Measurements from ENCODE around the gene TSPAN33.

- TF ChIP-seq REST (IDR thresholded peaks at IDR 0.05; ENCODE audit: low read depth), result no peak
- TF ChIP-seq YY1 (IDR thresholded peaks at IDR 0.05; ENCODE audit: low read depth), result no peak
- no peak for TF ChIP-seq USF1 (IDR thresholded peaks at IDR 0.05)
- TF ChIP-seq ZBTB7A (IDR thresholded peaks at IDR 0.05; ENCODE audit: low read depth), result no peak
- no peak for TF ChIP-seq FOXM1 (IDR thresholded peaks at IDR 0.05; ENCODE audit: borderline replicate concordance, low read depth)
Measured at GRCh38 chr7:129191272-129191671, 46.8 kb downstream of the TSPAN33 start.

Measured in Ishikawa (cell line).